SK-N-SH (cell line): ENCODE results near the gene STAT2. TPM values are rescaled to one million over a fixed set of nuclear protein-coding genes. Genes with fewer than 3 reads are reported as not detected.

ENCODE experiments used
- CTCF ChIA-PET: fragments of 300-600, 350-600 bp; formaldehyde crosslinking; extraction: SDS; loops from one replicate; lab custom pipeline; 2021; lab: Yijun Ruan, JAX
- POLR2A ChIA-PET: fragments of 350-600 bp; sonication (Branson Sonifier 250); formaldehyde crosslinking; extraction: SDS; loops from one replicate; lab custom pipeline; 2020; ENCODE audit warnings: antibody characterized with exemption, inconsistent platforms; lab: Yijun Ruan, JAX
- DNase-seq: peaks from one replicate; pipeline ENCODE4 v3.0.0; 2012
- H2AFZ ChIP-seq: fragments of 200-600 bp; sonication (generic); 2 replicates; pipeline ENCODE4 v1.8.1; 2016; ENCODE audit warnings: antibody characterized with exemption, mild to moderate bottlenecking, low read depth
- H3F3A ChIP-seq: fragments of 200-600 bp; sonication (generic); replicated peaks from 2 replicates; pipeline ENCODE3; 2016; ENCODE audit warnings: antibody characterized with exemption, mild to moderate bottlenecking; ENCODE audit not compliant: insufficient read depth
- H3K27ac ChIP-seq, 2 experiments: fragments of 200-500 bp in 1 of 2; fragments of 200-600 bp in 1 of 2; sonication (Bioruptor generic) in 1 of 2; sonication (generic), shearing (Covaris generic) in 1 of 2; 2 replicates each; pipeline versions ENCODE4 v1.5.1 to v1.6.1; 2014 to 2016; ENCODE audit warnings: low read depth in 2 of 2, inconsistent platforms in 1 of 2, low read length in 1 of 2, mild to moderate bottlenecking in 1 of 2, mixed read lengths in 1 of 2
- H3K27me3 ChIP-seq: fragments of 200-600 bp; sonication (generic), shearing (Covaris generic); 2 replicates; pipeline ENCODE4 v1.6.1; 2016; ENCODE audit warnings: mixed run types; ENCODE audit not compliant: insufficient read depth
- H3K36me3 ChIP-seq, 2 experiments: fragments of 200-500 bp in 1 of 2; fragments of 200-600 bp in 1 of 2; sonication (Bioruptor generic) in 1 of 2; sonication (generic) in 1 of 2; replicated peaks in 1 of 2; 2 replicates each; pipeline versions ENCODE3 to v1.5.1; 2014 to 2016; ENCODE audit warnings: low read length in 1 of 2, mild to moderate bottlenecking in 1 of 2; ENCODE audit not compliant: insufficient read depth in 2 of 2, control insufficient read depth in 1 of 2
- H3K4me1 ChIP-seq, 2 experiments: fragments of 200-500 bp in 1 of 2; fragments of 200-600 bp in 1 of 2; sonication (Bioruptor generic) in 1 of 2; sonication (generic), shearing (Covaris generic) in 1 of 2; 2 replicates each; pipeline versions ENCODE4 v1.5.1 to v1.6.1; 2014 to 2016; ENCODE audit warnings: low read depth in 1 of 2, low read length in 1 of 2, mixed run types in 1 of 2; ENCODE audit not compliant: insufficient read depth in 2 of 2, control insufficient read depth in 1 of 2
- H3K4me2 ChIP-seq: fragments of 200-600 bp; sonication (generic), shearing (Covaris generic); 2 replicates; pipeline ENCODE4 v1.6.1; 2017; ENCODE audit warnings: mixed run types
- H3K4me3 ChIP-seq, 2 experiments: fragments of 200-500 bp in 1 of 2; fragments of 200-600 bp in 1 of 2; sonication (Bioruptor generic) in 1 of 2; sonication (generic), shearing (Covaris generic) in 1 of 2; 2 replicates each; pipeline versions ENCODE4 v1.5.1 to v1.8.1; 2014 to 2016; ENCODE audit warnings: low read depth in 2 of 2, inconsistent platforms in 1 of 2, low read length in 1 of 2, mild to moderate bottlenecking in 1 of 2, mixed read lengths in 1 of 2, moderate library complexity in 1 of 2
- H3K79me2 ChIP-seq: fragments of 200-600 bp; sonication (generic); 2 replicates; pipeline ENCODE4 v1.8.1; 2017; ENCODE audit warnings: mild to moderate bottlenecking; ENCODE audit not compliant: insufficient read depth
- H3K9ac ChIP-seq: fragments of 200-600 bp; sonication (generic); 2 replicates; pipeline ENCODE4 v1.6.1; 2017; ENCODE audit warnings: mixed run types
- H3K9me2 ChIP-seq: fragments of 200-600 bp; sonication (generic); 2 replicates; pipeline ENCODE4 v1.6.1; 2017; ENCODE audit warnings: mixed run types
- H3K9me3 ChIP-seq: fragments of 200-600 bp; sonication (generic); 2 replicates; pipeline ENCODE4 v1.6.1; 2017; ENCODE audit warnings: mixed run types, mild to moderate bottlenecking, moderate library complexity
- H4K20me1 ChIP-seq: fragments of 200-600 bp; sonication (generic); 2 replicates; pipeline ENCODE4 v1.6.1; 2017; ENCODE audit warnings: mild to moderate bottlenecking, mixed run types; ENCODE audit not compliant: insufficient read depth
- ELF1 ChIP-seq: IDR thresholded peaks from 2 replicates; pipeline ENCODE4 v1.4.0; 2012
- EP300 ChIP-seq, 2 experiments: IDR thresholded peaks; 2 replicates each; pipeline versions ENCODE4 v1.4.0 to v1.6.1; 2012; ENCODE audit warnings: borderline replicate concordance in 1 of 2, low read depth in 1 of 2, low read length in 1 of 2
- EZH2phosphoT487 ChIP-seq: fragments of 200-600 bp; sonication (generic); IDR thresholded peaks from 2 replicates; pipeline ENCODE4 v1.6.1; 2017; ENCODE audit warnings: low read depth, mixed run types, mild to moderate bottlenecking, antibody characterized with exemption, moderate library complexity, borderline replicate concordance
- FOSL2 ChIP-seq: IDR thresholded peaks from 2 replicates; pipeline ENCODE4 v1.4.0; 2012; ENCODE audit warnings: low read depth, mild to moderate bottlenecking, moderate library complexity, borderline replicate concordance
- FOXM1 ChIP-seq: IDR thresholded peaks from 2 replicates; pipeline ENCODE4 v1.4.0; 2012; ENCODE audit warnings: low read depth, mild to moderate bottlenecking
- JUND ChIP-seq: IDR thresholded peaks from 2 replicates; pipeline ENCODE4 v1.4.0; 2012
- MEF2A ChIP-seq: IDR thresholded peaks from 2 replicates; pipeline ENCODE4 v1.4.0; 2012; ENCODE audit warnings: low read depth, borderline replicate concordance
- MXI1 ChIP-seq: IDR thresholded peaks from 2 replicates; pipeline ENCODE4 v1.6.1; 2012; ENCODE audit warnings: mild to moderate bottlenecking, low read depth, low read length, improper control_type of control experiment
- NFIC ChIP-seq: IDR thresholded peaks from 2 replicates; pipeline ENCODE4 v1.4.0; 2012; ENCODE audit warnings: borderline replicate concordance
- PBX3 ChIP-seq: IDR thresholded peaks from 2 replicates; pipeline ENCODE4; 2012
- RAD21 ChIP-seq: IDR thresholded peaks from 2 replicates; pipeline ENCODE4 v1.6.1; 2012; ENCODE audit warnings: mild to moderate bottlenecking, low read length
- REST ChIP-seq: IDR thresholded peaks from 2 replicates; pipeline ENCODE4 v1.6.1; 2012; ENCODE audit warnings: mild to moderate bottlenecking, low read depth, low read length, moderate library complexity
- RFX5 ChIP-seq: IDR thresholded peaks from 2 replicates; pipeline ENCODE4 v1.6.1; 2012; ENCODE audit warnings: mild to moderate bottlenecking, improper control_type of control experiment, low read length
- SMC3 ChIP-seq: IDR thresholded peaks from 2 replicates; pipeline ENCODE4 v1.6.1; 2012; ENCODE audit warnings: low read depth, low read length, improper control_type of control experiment
- TCF12 ChIP-seq: IDR thresholded peaks from 2 replicates; pipeline ENCODE4 v1.4.0; 2012
- TEAD4 ChIP-seq: IDR thresholded peaks from 2 replicates; pipeline ENCODE4 v1.4.0; 2012; ENCODE audit warnings: mild to moderate bottlenecking, borderline replicate concordance; ENCODE audit not compliant: insufficient read depth
- USF1 ChIP-seq: IDR thresholded peaks from 2 replicates; pipeline ENCODE4 v1.4.0; 2012; ENCODE audit warnings: low read depth, borderline replicate concordance
- USF2 ChIP-seq: fragments of 150-350 bp; IDR thresholded peaks from 2 replicates; pipeline ENCODE4 v1.6.1; 2017; ENCODE audit warnings: antibody characterized with exemption, low read length, low read depth, borderline replicate concordance
- YY1 ChIP-seq: IDR thresholded peaks from 2 replicates; pipeline ENCODE4 v1.4.0; 2012; ENCODE audit warnings: low read depth, mild to moderate bottlenecking
- ZBTB33 ChIP-seq: IDR thresholded peaks from 2 replicates; pipeline ENCODE4 v1.4.0; 2012; ENCODE audit warnings: low read depth, borderline replicate concordance
- WGBS: methylation state at CpG from one replicate; pipeline ENCODE4 v1.1.6; 2017; ENCODE audit warnings: low lambda C conversion rate; 5-methylcytosine and 5-hydroxymethylcytosine counted together
- polyA plus RNA-seq, 3 experiments: library from polyadenylated mRNA; depleted of rRNA; stranded (reverse); fragments of >200 nt; gene quantifications; 2 replicates each; pipeline ENCODE4 v1.2.3, GENCODE V29; 2012

The STAT2 gene
- polyA plus RNA-seq, 1 of the 3 experiments (the other 2 are of a cell fraction) = 58.1 TPM

GRCh38 chr12:56307221-56307965 lies 52.5 kb downstream of the STAT2 start (continued):
- no peak for TF ChIP-seq REST
- TF ChIP-seq MXI1 = no peak
- TF ChIP-seq RAD21 = no peak

- Histone ChIP-seq H3K79me2 (peaks cover 18% of the 10 kb centered on the region; the same call in 1 of the 2 replicates), H3F3A (peaks cover 28% of the 10 kb centered on the region), H2AFZ (no peak overlapping the region), H3K36me3 (peaks cover 9 to 34% of the 10 kb centered on the region in 2 experiments), H3K9me2 (no peaks in the 10 kb centered on the region), H3K4me1 (peaks cover 7% of the 10 kb centered on the region in 2 experiments; a peak in 2 of 4 replicates), H3K27ac (no peak overlapping the region), H3K4me3 (no peak overlapping the region), H3K4me2 (no peak overlapping the region), H3K9ac (no peak overlapping the region), H4K20me1 (no peaks in the 10 kb centered on the region), H3K9me3 (no peaks in the 10 kb centered on the region), H3K27me3 (no peaks in the 10 kb centered on the region)
- ChIA-PET CTCF (interaction anchor here (0.8 to 1.0 kb wide), 2 partner anchors 116 to 159 kb away, joined by 3 read pairs; partner anchors contain the start of gene SMARCC2), POLR2A (interaction anchor here (0.6 kb wide), 1 partner anchor 70 kb away, joined by 3 read pairs; no protein-coding TSS in a partner anchor)
- 95% methylated on average over 8 of the region's 8 CpGs for WGBS
- no peak for DNase-seq
- TF ChIP-seq FOSL2 (no peak), NFIC (no peak), PBX3 (no peak), RFX5 (no peak), ELF1 (no peak), JUND (no peak), MXI1 (no peak), USF2 (no peak), RAD21 (no peak), ZBTB33 (no peak), EZH2phosphoT487 (no peak), TCF12 (no peak), USF1 (no peak), MEF2A (no peak), TEAD4 (no peak), EP300 (IDR thresholded peaks at IDR 0.05; ENCODE audit: borderline replicate concordance in 1 of 2, low read depth in 1 of 2, low read length in 1 of 2) (no peak), YY1 (no peak), SMC3 (no peak), FOXM1 (no peak)
These were observed 54.9 kb downstream of the STAT2 start for GRCh38 chr12:56304872-56305590.
